SU-DHL-6 (cell line): ENCODE results near the gene C12orf43.

Experiments used
- H2AFZ ChIP-seq: fragments of 200-600 bp; sonication (generic); 2 replicates; pipeline ENCODE4 v1.6.1; 2014; ENCODE audit warnings: low read depth, mild to moderate bottlenecking, moderate library complexity, mixed read lengths, antibody characterized with exemption, low read length; ENCODE audit not compliant: severe bottlenecking
- H3F3A ChIP-seq: fragments of 200-600 bp; shearing (Covaris generic); 2 replicates; pipeline ENCODE4 v1.6.0; 2016; ENCODE audit warnings: antibody characterized with exemption, mild to moderate bottlenecking; ENCODE audit not compliant: insufficient read depth
- H3K27ac ChIP-seq: fragments of 200-600 bp; sonication (generic); 2 replicates; pipeline ENCODE4 v1.5.1; 2016; ENCODE audit warnings: low read depth, mild to moderate bottlenecking, low read length, moderate library complexity, mixed read lengths
- H3K27me3 ChIP-seq: fragments of 200-600 bp; sonication (generic), shearing (Covaris generic); 2 replicates; pipeline ENCODE4 v1.6.0; 2014; ENCODE audit warnings: mild to moderate bottlenecking, low read length
- H3K36me3 ChIP-seq: fragments of 200-600 bp; sonication (generic); 2 replicates; pipeline ENCODE4 v1.6.1; 2014; ENCODE audit warnings: mild to moderate bottlenecking, low read length, mixed read lengths
- H3K4me2 ChIP-seq: fragments of 300-600, 200-600 bp; shearing (Covaris generic), sonication (generic); 2 replicates; pipeline ENCODE4 v1.6.0; 2014; ENCODE audit warnings: low read length, low read depth, mild to moderate bottlenecking; ENCODE audit not compliant: poor library complexity, severe bottlenecking
- H3K4me3 ChIP-seq: fragments of 200-600 bp; sonication (generic); 2 replicates; pipeline ENCODE4 v1.5.1; 2014; ENCODE audit warnings: antibody characterized with exemption, low read length, mild to moderate bottlenecking, mixed read lengths; ENCODE audit not compliant: insufficient read depth, poor library complexity, severe bottlenecking
- H3K79me2 ChIP-seq: fragments of 200-600 bp; sonication (generic); 2 replicates; pipeline ENCODE4 v1.6.1; 2014; ENCODE audit warnings: mild to moderate bottlenecking, low read length, moderate library complexity; ENCODE audit not compliant: insufficient read depth
- H3K9ac ChIP-seq: fragments of 200-600 bp; sonication (generic); 2 replicates; pipeline ENCODE4 v1.7.0; 2014; ENCODE audit warnings: mild to moderate bottlenecking, low read length
- H3K9me2 ChIP-seq: fragments of 200-600 bp; sonication (generic); replicated peaks from 2 replicates; pipeline ENCODE4 v1.6.1; 2014; ENCODE audit warnings: low read length; ENCODE audit not compliant: insufficient read depth
- H3K9me3 ChIP-seq: fragments of 200-600 bp; sonication (generic); 2 replicates; pipeline ENCODE4 v1.6.1; 2014; ENCODE audit warnings: low read length, mixed read lengths; ENCODE audit not compliant: insufficient read depth
- H4K20me1 ChIP-seq: fragments of 200-600 bp; sonication (generic); 2 replicates; pipeline ENCODE4 v1.6.1; 2014; ENCODE audit warnings: low read depth, mild to moderate bottlenecking, antibody characterized with exemption, low read length, moderate library complexity, mixed read lengths
- CTCF ChIP-seq: fragments of 200-600 bp; sonication (generic); IDR thresholded peaks from one replicate; pipeline ENCODE4 v1.5.1; 2017; ENCODE audit warnings: antibody characterized with exemption, mild to moderate bottlenecking, low read length, moderate library complexity; ENCODE audit not compliant: insufficient read depth, poor library complexity, severe bottlenecking
- EZH2phosphoT487 ChIP-seq: fragments of 200-600 bp; sonication (generic), shearing (Covaris generic); conservative IDR thresholded peaks from 2 replicates; pipeline ENCODE4 v1.6.1; 2018; ENCODE audit warnings: mild to moderate bottlenecking, antibody characterized with exemption, low read length, moderate library complexity, mixed read lengths

Gene C12orf43

GRCh38 chr12:120972870-120973543 is 43.3 kb downstream of the C12orf43 start:
- Histone ChIP-seq H3K36me3 (no peaks in the 10 kb centered on the region), H3K27ac (no peak overlapping the region), H3F3A (no peaks in the 10 kb centered on the region), H3K27me3 (no peaks in the 10 kb centered on the region), H3K9ac (no peak overlapping the region), H4K20me1 (no peaks in the 10 kb centered on the region), H2AFZ (no peak overlapping the region), H3K4me2 (no peak overlapping the region), H3K9me3 (no peaks in the 10 kb centered on the region), H3K9me2 (no peaks in the 10 kb centered on the region), H3K4me3 (no peak overlapping the region), H3K79me2 (no peaks in the 10 kb centered on the region)
- TF ChIP-seq EZH2phosphoT487: no peak
- no peak for TF ChIP-seq CTCF

- H3K27me3 ChIP-seq: no peaks in the 10 kb centered on the region
- no peaks in the 10 kb centered on the region for H3K79me2 ChIP-seq
- no peaks in the 10 kb centered on the region for H4K20me1 ChIP-seq
- H3K27ac ChIP-seq: no peak overlapping the region
- H3F3A ChIP-seq: no peaks in the 10 kb centered on the region
- peak; percentile 70 for TF ChIP-seq CTCF
- TF ChIP-seq EZH2phosphoT487: no peak
- H3K9me2 ChIP-seq: no peaks in the 10 kb centered on the region
- H2AFZ ChIP-seq: no peak overlapping the region
- no peak overlapping the region for H3K4me3 ChIP-seq
- no peak overlapping the region for H3K4me2 ChIP-seq
- no peaks in the 10 kb centered on the region for H3K36me3 ChIP-seq
- no peaks in the 10 kb centered on the region for H3K9me3 ChIP-seq
- no peak overlapping the region for H3K9ac ChIP-seq
These were observed 44.7 kb downstream of the C12orf43 start for GRCh38 chr12:120971299-120972180.

- no peak overlapping the region for H3K27ac ChIP-seq
- no peaks in the 10 kb centered on the region for H3K27me3 ChIP-seq
- TF ChIP-seq EZH2phosphoT487 (no peak), CTCF (no peak)
- H3K4me2 ChIP-seq: no peak overlapping the region
- no peak overlapping the region for H3K9ac ChIP-seq
- no peaks in the 10 kb centered on the region for H3K9me3 ChIP-seq
- H4K20me1 ChIP-seq: no peaks in the 10 kb centered on the region
- H3K9me2 ChIP-seq: no peaks in the 10 kb centered on the region
- no peaks in the 10 kb centered on the region for H3K36me3 ChIP-seq
- H2AFZ ChIP-seq: no peak overlapping the region
- H3F3A ChIP-seq: no peaks in the 10 kb centered on the region
- no peak overlapping the region for H3K4me3 ChIP-seq
- H3K79me2 ChIP-seq: no peaks in the 10 kb centered on the region
These were observed 46.0 kb downstream of the C12orf43 start for GRCh38 chr12:120970310-120970709.
